ENCODE results near the gene PRM2. TPM values are rescaled to one million over a fixed set of nuclear protein-coding genes. Genes with fewer than 3 reads are reported as not detected.

PRM2 gene, protein sequence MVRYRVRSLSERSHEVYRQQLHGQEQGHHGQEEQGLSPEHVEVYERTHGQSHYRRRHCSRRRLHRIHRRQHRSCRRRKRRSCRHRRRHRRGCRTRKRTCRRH
- polyA plus RNA-seq (ENCODE audit: insufficient read length in 3 of 3): not detected
- long read RNA-seq, donor 1: 0 reads
- long read RNA-seq, donor 2: 0 reads
- long read RNA-seq, donor 3: 0 reads
- long read RNA-seq, donor 4: 0 reads
- long read RNA-seq, donor 5: 0 reads
- long read RNA-seq, donor 6: 0 reads
- long read RNA-seq, donor 7: 0 reads
- long read RNA-seq, donor 8: 0 reads
- long read RNA-seq, donor 9: 0 reads
- long read RNA-seq, donor 10: 0 reads
- long read RNA-seq, donor 11: 0 reads
- long read RNA-seq, donor 12: 0 reads
- long read RNA-seq, donor 13: 0 reads
- long read RNA-seq, donor 14: 0 reads
- long read RNA-seq, donor 15: 0 reads
- long read RNA-seq, donor 16: 0 reads

DNA sequence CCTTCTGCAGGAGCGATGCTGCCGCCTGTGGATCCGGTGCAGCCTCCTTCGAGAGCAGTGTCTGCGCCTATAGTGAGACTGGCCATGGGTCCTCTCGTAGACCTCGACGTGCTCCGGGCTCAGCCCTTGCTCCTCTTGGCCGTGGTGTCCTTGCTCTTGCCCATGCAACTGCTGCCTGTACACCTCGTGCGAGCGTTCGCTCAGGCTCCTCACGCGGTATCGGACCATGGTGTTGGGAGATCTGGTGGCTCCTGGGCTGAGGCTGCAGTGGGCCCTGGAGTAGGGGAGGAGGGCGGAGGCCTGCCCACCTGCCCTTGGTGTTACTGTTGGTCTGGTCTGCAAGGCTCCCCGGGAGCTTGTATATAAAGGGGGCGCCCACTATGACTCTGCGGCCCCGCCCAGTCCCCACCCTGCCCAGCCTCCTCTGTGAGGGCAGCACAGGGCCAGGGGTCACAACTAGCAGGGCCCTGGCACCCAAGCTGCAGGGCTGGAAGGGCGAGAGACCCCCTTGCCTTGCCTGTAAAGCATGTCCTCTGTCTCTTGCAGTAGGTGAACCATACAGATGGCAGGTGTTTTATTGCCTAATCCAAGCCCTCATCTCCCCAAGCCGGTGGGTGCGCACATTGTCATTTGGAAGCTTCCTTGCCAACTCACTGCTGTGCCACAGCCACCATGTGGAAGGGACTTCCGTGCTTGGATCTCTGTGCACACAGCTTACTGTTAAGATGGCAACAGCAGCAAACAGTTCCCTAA, at the start of gene PRM2:
Gene PRM2 (minus strand): TSS at position 338 of the 753 bp plus-strand sequence. CDS start 110 bp downstream, at position 228.
- DNase-seq: no peak

DNA sequence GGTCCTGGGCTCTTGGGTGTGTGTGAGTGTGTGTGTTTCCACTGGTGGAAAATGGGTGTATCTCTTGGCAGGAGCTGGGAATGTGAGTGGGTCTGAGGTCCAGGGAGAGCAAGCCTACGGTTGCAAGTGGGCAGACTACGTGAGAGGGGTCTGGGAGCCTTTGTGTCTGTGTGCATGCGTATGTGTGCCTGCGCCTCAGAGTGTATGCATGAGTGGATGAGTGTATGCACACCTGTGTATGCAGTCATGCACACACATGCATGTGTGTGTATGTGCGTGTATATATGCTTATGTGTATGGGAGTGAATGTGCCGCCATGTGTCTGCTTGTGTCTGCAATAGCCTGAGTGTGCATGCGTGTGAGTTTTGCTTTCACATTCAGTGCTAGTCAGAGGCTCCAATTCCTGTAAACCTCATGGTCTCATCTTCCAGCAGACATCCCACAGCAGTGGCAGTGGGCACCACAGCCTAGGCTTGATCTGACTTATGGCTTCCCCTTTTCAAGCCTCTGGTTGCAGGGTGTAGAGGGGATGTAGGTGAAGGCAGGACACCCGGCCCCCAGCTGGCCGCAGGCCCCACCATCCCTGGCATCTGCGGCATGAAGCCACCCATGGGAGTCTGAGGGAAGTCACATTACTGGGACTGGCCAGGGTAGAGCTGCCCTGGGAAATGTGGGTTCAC, 49.3 kb upstream of the PRM2 start:
- no peak for DNase-seq

DNA sequence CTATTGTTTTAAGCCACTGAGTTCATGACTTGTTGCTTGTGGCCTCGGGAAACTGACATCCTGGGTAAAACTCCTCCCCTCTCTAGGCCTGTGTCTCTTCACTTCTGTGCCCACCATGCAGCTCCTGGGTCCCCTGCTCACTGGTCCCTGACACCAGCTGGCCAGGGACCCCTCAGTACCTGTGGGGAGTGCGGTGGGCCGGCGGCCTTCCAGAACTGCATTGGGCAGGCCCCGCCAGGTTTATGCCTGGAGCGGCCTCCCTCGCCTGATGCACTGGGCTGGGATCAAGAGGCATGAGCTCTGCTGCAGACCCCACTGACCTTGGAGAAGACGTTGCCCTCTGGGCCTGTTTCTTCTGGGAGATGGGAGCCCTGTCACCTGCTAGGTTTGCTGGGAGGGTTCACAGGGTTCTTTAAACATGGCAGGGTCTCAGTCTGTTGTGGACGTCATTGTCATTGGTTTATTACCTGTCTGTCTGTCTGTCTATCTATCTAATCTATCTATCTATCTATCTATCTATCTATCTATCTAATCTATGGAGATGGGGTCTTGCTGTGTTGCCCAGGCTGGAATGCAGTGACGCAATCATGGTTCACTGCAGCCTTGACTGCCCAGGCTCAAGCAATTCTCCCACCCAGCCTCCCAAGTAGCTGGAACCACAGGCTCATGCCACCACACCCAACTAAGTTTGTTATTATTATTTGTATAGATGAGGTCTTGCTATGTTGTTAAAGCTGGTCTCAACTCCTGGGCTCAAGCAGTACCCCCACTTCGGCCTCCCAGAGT, 47.5 kb upstream of the PRM2 start:
- DNase-seq: no peak

DNA sequence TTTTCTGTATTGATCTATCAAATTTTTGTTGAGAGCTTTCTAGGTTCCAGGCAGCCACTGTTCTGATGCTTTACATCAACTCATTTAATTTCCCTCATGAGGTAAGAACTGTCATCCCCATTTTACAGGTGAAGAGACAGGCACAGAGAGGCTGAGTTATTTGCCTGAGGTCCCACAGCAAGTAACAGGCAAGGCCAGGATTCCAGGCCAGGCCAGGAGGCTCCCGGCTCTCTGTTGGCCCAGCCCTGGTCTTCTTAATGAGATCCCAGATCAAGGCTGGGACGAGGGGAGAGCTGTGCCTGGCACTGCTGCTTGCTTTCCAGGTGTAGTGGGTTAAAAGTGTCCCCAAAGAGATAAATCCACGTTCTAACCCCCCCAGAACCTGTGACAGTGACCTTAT, 46.5 kb upstream of the PRM2 start:
- DNase-seq: no peak

DNA sequence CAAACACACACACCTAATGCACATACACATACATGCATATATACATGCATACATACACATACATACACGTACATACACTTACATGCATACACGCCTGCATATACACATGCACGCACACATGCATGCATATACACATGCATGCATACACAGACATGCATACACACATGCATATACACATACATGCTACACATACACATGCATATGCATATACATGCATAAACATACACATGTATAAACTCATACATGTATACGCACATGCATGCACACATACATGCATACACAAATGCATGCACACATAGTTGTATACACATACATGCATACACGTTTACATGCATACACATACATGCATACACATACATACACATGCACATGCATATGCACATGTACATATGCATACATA, 45.4 kb upstream of the PRM2 start:
- no peak for DNase-seq

DNA sequence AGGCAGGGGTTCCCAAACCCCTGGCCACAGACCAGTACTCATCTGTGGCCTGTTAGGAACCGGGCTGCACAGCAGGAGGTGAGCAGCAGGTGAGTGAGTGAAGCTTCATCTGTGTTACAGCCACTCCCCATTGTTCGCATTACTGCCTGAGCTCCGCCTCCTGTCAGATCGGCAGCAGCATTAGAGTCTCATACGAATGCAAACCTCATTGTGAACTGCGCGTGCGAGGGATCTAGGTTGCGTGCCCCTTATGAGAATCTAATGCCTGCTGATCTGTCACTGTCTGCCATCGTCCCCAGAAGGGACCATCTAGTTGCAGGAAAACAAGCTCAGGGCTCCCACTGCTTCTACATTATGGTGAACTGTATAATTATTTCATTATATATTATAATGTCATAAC, 43.9 kb upstream of the PRM2 start:
- DNase-seq: no peak

DNA sequence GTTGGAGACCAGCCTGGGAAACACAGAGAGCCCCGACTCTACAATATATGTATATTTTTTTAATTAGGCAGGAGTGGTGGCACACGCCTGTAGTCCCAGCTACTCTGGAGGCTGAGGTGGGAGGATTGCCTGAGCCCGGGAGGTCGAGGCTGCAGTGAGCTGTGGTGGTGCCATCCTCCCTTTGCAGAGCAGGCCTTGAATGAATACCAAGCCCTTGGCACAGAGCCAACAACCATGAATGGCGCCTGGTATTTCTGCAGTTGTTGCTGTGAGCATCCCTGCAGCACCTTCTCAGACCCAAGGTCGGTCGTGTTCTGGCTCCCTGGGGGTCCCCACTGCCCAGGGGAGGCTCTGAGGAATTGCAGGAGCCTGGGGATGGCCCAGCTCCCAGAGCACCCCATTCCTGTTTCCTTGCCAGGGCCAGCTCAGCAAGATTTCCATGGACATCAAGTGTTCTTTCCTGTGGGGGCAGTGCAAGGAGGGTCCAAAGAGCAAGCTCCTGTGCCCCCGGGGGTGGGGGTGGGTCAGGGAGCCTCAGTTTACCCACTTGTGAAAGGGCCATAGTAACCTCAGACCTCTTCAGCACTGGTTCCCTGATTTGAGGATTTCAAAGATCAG, 43.4 kb upstream of the PRM2 start:
- no peak for DNase-seq

DNA sequence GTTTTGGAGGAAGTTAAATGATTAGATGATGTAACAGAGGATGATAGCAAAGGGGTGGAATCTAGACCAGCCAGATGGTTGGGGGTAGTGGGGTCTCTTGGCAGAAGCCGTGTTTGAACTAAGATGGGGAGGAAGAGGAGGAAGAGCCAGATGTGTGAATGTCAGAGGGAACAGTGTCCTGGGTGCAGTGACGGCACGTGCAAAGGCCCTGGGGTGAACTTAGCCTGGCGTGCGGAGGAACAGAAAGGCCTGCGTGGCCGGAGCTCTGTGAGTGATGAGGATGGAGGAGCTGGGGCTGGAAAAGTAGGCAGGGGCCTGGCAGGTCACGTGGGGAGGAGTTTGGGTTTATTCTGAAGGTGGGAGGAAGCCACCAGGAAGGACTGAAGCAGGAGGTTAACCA, 42.5 kb upstream of the PRM2 start:
- DNase-seq: no peak

DNA sequence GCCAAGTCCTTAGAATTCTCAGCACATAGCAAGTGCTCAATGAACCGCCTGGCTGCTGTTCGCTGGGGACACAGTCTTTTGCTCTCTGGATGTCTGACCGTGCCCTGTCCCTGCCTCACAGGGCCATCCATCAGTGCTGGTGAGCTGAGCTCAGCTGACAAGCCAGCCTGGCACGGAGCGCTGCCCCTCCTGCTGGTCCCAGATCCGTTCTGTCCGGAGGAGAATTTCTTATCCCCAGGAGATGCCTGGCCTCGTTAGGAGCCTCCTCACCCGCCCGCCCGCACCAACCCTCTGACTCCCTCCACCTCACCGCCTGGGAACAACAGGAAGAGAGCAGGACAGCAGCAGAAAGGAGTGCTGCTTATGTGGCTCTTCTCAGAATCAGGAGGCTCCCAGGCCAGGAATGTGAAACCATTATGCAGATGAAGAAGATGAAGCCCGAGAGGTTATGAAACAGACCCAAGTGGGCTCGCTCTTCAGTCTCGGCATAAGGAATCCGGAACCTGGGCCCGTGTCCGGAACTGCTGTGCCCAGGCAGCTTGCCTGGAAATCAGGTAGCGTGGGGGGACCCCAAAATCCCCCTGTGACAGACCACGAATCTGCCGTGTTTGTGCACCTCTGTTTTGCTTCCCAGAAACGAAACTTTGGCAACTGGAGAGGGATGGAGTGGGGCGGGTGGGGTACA, 40.2 kb upstream of the PRM2 start:
- no peak for DNase-seq

DNA sequence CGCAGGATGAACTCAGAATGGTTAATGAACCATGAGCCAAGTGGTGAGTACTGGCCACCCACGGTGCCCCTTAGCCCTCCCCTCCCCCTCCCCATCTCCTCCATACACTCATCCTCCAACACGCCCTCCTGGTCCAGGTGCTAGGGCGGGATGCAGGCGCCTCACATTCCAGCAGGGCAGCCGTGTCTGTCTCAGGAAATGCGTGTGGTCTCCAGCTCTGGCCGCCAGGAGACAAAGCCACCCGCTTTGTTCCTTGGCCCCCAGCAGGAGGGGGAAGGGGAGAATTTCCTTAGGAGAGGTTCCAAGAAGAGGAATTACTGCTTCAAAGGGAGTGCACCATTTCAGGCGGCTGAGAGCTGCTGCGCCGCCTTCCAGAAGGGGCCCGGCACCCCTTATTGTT, 39.2 kb upstream of the PRM2 start:
- peak; percentile 89 for DNase-seq

DNA sequence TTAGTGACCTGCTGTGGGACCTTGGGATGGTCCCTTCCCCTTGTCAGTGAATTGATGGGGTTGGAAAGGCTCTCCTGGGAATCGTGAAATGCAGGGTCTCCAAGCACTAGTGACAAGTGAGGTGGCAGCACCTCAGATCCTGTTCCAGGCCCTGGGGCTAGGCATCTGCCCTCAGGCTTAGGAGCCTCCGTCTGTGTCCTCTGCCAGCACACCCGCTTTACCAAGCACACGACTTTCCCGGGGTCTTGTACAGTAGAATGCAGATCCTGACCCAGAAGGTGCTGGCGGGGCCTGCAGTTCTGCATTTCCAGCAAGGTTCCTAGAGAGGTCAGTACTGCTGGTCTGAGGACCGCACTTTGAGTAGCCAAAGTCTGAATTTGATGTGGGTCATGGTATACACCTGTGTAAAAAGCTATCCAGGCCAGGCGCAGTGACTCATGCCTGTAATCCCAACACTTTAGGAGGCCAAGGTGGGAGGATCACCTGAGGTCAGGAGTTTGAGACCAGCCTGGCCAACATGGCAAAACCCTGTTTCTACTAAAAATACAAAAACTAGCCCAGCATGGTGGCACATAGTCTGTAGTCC, 38.1 kb upstream of the PRM2 start:
- DNase-seq: no peak

DNA sequence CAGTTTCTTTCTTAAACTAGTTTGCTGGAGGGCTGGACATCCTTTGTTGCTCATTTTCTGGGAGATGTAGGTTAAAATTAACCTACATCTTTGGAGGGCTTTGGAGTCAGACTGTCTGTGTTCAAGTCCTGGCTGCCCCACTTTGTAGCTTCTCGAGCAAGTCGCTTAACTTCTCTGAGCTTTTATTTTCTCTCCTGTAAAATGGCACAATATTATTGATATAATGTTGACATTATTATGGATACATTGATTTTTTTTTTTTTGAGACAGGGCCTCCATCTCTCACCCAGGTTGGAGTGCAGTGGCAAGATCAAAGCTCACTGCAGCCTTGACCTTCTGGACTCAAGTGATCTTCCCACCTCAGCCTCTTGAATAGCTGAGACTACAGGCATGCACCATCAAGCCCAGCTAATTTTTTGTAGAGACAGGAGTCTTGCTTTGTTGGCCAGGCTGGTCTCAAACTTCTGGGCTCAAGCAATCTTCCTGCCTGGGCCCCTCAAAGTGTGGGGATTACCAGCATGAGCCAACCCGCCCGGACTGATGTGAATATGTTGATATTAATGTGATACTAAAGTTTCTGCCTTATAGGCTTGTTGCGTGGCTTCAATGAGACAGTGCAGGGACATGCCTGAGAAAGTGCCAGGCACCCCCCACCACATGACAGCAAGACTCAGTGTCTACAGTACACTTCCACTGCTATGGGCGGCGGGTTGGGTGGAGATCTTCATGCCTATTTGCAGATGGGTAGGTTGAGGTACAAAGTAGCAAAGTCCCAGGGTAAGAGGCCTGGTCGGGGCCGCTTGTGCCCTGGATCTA, 37.4 kb upstream of the PRM2 start:
- no peak for DNase-seq

DNA sequence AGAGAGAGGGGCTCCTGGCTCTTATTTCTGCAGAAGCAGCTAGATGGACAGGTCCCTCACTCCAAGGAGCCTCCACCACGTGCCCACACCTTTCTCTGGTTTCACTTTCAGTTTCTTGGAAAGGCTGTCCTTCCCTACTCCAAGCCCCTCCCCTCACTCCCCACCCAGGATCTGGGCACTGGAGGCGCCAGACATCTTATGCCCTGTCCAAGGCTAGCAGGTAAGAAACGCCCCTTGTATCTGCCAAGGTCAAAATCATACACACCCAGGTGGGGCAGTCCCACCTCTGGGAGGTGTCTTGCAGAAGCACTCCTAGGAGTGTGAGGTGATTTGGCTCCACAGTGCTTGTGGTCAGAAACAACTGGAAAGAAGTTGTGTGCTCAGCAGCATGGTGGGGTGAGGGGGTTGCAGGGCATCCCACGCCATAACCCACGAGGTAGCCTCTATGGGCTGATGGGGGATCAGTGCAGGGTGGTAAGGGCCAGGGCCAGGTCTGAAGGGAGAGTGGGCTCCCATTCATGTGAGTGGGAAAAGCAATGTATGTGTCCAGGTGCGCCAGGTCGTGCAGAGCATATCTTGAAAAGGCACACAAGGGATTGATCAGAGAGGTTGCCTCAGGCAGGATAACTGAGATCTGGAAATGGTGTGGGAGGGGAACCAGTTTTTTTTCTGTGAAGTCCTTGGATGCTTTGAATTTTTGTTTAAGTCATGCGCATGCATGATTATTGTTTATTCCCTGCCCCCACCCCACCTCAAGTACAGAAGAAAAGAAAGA, 36.6 kb upstream of the PRM2 start:
- DNase-seq: no peak

DNA sequence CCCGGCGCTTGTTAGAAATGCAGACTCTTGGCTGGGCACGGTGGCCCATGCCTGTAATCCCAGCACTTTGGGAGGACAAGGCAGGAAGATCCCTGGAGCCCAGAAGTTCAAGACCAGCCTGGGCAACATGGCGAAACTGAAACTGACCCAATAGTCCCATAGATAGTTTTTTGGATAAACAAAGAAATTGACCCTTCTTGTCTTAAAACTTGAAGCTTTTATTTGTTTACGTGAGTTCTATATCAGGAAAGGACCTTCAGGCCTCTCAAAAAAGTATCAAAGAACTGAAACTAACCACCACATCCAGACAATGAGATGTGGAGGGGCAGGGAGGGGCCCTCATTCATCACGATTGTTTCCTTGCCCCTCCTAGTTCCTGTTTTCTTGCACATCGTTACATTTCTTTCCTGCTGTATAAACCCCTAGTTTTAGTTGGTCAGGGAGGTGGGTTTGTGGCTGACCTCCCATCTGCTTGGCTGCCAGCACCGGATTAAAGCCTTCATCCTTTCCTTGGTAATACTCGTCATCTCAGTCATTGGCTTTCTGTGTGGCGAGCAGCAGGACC, 34.8 kb upstream of the PRM2 start:
- no peak for DNase-seq

DNA sequence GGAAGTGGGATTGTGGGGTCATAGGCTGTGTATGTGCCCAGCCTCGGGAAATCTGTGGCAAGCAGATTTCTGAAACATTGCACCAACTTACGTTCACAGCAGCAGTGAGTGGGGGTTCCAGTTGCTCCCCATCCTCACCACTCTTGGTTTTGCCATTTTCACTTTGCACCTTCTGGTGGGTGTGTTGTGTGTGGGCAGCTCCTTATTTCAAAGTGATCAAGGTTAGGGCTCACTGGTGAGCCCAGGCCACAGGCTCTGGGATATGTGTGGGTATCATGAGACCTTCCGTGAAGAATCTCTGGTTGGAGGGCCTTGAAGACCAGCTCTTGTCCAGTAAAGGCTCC, 34.3 kb upstream of the PRM2 start:
- DNase-seq: no peak

DNA sequence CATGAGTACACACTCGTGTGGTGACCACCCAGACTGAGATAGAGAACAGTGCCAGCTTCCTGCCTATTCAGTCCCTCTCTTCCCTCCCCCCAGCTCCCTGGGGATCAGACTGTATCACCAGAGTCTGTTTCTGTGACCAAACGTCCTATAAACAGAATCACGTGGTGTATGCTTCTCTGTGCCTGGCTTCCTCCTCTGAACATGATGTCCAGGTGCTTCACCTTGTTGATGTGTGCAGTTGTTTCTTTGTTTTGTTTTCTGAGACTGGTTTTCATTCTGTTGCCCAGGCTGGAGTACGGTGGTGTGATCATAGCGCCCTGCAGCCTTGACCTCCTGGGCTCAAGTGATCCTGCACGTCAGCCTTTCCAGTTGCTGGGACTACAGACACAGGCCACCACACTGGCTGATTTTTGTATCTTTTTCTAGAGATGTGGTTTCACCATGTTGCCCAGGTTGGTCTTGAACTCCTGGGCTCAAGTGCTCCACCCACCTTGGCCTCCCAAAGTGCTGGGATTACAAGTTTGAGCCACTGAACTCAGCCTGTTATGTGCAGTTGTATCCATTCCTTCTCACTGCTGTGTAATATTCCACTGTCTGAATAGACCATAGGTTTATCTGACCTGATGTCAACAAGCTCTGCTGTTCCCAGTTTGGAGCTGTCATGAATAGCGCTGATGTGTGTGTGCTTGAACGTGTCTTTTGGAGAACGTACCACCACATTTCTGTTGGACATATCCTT, 33.8 kb upstream of the PRM2 start:
- DNase-seq: no peak

DNA sequence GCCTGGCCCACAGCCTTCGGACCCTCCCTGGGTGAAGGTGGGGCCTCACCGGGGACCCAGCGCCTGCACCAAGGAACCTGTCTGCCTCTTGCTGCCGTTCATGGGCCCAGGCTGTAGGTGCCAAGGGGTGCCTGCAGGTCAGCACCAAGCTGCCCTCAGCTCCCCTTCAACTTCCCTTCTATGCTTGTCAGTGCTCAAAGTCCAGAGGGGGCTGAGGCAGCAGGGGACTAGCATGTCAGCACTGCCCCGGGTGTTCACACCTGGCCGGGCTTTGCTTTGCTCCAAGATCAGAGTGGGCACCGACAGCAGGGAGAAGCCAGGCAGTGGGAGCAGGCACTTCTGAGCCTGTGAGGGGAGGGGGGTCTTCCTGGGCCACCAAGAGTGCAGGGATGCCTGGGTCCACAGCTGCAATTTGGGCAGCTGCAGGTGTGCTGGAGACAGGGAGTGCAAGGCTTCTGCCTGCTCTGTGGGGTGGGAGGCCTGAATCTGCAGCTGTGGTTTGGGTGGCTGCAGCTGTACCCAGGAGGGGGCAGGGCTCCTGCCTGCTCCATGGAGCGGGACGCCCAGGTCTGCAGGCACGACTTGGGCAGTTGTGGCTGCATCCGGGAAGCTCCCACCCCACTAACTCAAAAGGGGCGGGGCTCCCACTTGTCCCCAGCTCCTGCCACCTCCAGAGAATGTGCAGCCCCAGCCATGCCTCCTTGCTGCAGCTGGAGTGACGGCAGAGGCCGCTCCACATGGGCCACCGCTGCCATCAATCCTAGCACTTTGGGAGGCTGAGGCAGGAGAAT, 32.4 kb upstream of the PRM2 start:
- no peak for DNase-seq
